ENCODE data around the gene ZNF597. TPM values are rescaled to one million over a fixed set of nuclear protein-coding genes. Genes with fewer than 3 reads are reported as not detected.

Gene ZNF597
- total RNA-seq, 1 experiment from 2014 or later, result 4.9 TPM

DNA sequence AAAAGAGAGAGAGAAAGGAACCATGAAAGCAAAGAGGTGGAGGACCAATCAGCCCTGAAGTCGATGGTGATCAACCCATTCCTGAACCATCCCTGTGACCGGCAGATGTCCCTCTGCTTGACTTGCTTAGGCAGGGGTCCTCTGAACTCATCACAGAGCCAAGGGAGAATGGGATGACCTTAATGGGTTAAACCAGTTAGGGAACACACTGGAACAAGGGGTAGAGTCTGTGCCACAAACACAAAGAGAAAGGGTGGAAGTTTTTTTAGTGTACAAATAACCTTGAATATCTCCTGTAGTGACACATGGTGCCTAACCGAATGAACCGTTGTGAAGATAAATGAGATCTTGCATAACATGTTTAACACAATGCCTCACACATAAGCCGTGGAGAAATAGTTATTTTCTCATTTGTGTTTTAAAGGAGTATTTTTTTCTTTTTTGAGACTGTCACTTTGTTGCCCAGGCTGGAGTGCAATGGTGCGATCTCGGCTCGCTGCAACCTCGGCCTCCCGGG, 11.4 kb upstream of the ZNF597 start:
- no peak for DNase-seq (ENCODE audit: low read depth)

DNA sequence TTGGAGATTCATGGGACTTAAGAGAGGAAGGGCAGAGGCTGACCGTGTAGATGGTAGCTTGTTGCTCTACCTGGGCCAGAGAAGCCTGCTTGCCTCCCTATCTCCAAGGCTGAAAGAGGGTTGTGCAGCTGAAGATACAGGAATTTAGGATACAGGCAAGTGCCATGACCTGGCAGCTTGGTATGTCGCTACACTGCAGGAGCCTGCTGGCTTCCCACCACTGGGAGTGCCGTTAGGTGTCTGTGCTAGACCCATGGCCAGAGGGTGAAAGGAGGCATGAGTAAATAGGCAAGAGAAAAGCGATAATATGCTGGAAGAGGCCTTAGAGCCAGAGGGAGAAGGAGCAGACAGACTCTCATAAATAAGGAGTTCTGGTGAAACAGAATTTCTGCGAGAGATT, 10.8 kb upstream of the ZNF597 start:
- DNase-seq (ENCODE audit: low read depth), result peak; percentile 51

DNA sequence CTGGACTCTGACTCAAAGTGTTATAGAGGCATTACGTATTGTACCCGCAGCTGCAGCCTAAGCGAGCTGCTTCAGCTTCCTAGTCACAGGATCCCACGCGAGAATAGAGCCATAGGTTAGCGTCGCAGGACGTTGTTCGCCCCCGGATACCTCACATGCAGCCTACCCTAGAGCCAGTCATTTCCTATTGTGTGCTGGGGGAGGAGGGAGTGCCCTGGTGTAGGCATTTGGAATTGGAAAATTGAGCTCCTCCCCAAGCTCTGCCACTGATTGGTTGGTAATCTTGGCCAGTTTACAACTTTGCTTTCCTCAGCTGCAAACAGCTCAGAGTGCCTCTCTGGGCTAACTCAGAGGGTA, 706 bp upstream of the ZNF597 start:
- peak; percentile 70 for DNase-seq (ENCODE audit: low read depth)

DNA sequence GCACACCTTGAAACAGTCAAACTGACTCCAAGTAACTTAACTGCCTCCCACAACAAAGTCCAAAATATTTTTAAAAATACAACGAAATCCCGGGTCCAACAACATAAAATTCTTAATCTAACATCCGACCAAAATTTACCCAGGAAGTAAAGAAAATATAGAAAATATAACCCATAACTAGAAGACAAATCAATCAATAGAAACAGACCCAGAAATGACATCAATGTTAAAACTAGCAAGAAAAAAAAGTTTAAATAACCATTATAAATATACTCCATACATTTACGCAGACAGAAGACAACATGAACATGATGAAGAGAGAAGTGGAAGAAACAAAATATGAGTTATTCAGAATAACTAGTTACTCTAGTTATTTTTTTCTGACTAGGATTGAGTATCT, 3.7 kb downstream of the ZNF597 start:
- DNase-seq (ENCODE audit: low read depth), result no peak

DNA sequence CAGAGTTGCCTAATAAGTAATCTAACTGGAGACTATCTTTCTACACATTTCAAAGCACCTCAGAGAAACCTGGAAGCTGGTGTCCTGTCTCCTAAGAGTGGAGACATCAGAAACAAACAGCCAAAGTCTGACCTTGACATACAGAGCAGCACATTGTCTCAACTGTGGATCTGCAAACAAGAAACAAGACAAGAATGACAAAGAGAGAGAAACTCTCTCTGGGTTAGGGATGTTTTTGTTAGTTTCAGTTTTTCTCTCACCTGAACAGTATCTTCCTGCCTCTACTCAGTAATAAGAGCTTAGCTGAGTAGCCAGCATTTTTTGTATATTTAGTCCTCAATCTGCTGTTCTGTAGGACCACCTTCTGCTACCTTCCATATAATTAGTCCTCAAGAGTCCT, 8.9 kb downstream of the ZNF597 start:
- no peak for DNase-seq (ENCODE audit: low read depth)

DNA sequence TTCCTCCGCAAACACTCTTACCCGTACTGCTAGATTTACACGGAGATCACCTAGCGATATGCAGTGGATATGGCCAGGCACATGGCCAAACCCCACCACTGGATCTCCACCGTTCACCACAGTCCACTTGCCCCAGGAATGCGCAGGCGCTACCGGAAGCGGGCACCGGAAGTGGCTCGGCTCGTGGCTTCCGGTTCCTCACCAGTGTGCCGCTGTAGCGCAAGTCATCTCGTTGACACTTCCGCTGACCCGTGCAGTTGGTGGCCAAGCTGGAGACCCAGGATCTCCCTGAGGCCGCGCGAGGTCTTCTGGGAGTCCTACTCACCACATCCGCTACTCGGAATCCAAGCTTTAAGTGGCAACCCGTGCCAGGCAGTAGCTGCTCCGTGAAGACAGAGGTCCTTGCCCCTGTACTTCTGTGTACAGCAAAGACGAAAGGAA, 11.5 kb downstream of the ZNF597 start:
- DNase-seq (ENCODE audit: low read depth), result no peak

DNA sequence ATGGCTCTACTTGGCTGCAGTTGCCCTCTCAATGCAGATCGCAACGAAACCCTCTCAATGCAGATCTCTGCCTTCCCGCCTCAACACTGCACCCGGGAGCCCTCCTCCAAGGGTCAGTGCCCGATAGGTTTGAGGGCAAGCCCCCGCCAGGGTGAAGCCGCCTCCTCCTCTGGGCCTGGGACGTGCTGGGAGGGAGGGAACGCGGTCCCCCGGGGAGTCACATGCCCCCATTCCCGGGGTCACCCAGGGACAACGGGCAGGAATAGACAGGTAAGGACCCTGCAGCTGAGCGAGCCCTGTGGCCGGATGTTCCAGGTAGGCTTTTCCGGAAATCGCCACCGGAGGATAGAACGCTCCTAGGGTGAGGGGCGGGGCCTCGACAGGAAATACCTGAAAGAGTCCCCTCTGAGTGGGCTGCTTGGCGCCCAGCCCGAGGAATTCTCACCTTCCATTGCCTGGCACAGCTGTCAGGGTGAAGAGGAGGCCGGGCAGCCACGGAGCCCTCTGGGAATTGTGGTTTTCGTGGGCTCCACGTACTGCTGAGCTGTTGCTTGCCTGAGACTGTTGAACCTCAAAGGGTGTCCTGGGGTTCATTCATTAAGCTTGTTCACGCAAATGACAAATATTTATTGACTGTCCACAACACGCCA, 29.4 kb downstream of the ZNF597 start:
- DNase-seq (ENCODE audit: low read depth), result no peak

DNA sequence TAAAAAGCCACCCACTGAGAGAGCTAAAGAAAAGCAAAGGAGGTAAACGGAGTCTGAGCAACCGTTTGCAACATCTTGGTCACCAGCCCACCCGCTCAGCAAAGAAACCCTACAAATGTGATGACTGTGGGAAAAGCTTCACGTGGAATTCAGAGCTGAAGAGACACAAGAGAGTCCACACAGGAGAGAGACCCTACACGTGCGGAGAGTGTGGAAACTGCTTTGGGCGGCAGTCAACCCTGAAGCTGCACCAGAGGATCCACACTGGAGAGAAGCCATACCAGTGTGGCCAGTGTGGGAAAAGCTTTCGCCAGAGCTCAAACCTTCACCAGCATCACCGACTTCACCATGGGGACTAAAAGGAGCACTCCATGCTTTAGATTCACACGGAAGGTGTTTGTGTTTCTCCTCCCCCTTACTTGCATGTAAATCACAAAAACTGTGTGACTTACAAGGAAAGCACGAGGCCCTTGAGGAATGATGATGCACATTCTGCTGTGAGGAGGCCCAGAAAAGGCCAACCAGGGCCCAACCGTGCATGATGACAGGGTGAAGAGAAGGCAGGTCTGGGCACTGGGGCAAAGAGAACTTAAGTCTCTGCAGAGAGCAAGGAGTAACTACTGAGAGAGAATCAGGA, 34.6 kb downstream of the ZNF597 start:
- no peak for DNase-seq (ENCODE audit: low read depth)

DNA sequence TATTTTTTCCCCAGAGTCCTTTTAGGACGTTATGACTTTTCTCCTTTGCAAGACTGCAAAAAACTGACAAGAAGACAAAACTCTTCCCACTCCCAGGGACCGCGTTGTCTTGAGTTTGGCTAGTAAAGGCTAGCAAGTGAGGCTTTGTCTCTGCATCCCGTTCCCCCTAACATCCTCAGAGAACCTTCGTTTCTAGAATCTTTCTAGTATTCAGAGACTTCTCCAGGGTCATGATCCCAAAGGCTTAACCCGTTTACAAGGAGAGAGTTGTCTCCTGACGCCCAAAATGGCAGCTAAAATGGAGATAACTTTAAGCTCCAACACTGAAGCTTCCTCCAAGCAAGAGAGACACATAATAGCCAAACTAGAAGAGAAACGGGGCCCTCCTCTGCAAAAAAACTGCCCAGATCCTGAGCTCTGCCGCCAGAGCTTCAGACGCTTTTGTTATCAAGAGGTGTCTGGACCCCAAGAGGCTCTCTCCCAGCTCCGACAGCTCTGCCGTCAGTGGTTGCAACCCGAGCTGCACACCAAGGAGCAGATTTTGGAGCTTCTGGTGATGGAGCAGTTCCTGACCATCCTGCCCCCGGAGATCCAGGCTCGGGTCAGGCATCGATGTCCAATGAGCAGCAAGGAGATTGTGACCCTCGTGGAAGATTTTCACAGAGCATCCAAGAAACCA, 41.4 kb downstream of the ZNF597 start:
- DNase-seq (ENCODE audit: low read depth), result peak; percentile 19

DNA sequence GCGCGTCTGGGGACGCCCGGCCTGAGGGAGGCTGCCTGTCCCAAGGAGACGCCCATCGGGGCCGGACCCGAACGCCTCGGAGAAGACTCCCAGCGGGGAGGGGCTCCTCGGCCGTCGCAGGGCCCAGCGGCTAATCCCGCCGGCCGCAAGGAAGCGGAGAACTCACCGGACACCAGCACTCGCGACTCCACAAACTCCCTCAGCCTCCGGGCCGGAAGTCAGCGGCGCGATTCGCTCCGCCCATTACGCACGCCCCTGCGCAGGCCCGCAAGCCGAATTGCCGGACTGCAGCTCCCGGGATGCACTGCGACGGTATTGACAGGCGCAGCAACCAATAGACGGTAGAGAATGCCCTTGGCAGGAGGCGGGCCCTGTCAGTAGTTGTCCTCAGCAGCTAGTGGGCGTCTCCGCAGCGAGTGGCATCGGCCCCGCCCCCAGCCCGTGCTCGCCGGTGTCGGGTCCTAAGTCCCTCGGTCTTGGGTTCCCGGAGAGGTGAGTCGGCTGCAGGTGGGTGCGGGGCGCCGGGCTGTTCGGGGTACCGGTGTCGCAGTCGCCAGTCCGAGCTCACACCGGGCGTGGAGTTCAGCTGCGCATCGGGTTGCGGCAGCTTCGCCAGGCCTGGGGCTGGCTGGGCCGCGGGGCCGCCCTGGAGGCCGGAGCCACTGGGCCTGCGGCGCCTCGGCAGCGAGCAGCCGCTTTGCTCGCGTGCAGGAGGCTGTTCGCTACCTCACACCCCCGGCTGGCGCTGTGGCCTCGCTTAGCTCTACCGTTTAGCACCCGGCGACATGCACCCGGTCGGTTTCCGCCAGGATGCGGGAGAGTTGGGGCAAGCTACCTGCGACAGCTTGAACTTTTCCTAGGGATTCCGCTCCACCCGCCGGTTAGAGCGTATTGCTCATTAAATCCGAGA, 42.3 kb downstream of the ZNF597 start, which contains the start of the genes ZNF174 and ZSCAN32:
Gene ZNF174 (plus strand): TSS at position 437 of the 910 bp plus-strand sequence. CDS start 790 bp downstream, outside the sequence.
Gene ZSCAN32 (minus strand): TSS at position 226 of the 910 bp plus-strand sequence. CDS start 3,447 bp downstream, outside the sequence.
- peak; percentile 98 for DNase-seq (ENCODE audit: low read depth)

DNA sequence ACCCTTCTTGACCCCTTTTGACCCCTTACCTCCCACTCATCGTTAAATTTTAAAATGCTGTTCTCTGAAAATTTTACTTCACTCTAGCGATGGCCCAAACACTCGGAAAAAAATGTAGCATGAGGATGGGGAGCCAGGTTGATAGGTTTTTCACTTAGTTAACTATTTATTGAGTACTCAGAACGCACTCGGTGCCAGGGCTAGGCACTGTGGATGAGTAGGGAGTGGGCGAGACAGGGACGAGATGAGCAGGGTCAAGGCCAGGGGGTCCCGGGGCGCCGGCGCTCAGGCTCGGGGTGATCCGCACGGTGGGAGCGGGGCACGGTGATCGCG, 42.9 kb downstream of the ZNF597 start:
- no peak for DNase-seq (ENCODE audit: low read depth)

DNA sequence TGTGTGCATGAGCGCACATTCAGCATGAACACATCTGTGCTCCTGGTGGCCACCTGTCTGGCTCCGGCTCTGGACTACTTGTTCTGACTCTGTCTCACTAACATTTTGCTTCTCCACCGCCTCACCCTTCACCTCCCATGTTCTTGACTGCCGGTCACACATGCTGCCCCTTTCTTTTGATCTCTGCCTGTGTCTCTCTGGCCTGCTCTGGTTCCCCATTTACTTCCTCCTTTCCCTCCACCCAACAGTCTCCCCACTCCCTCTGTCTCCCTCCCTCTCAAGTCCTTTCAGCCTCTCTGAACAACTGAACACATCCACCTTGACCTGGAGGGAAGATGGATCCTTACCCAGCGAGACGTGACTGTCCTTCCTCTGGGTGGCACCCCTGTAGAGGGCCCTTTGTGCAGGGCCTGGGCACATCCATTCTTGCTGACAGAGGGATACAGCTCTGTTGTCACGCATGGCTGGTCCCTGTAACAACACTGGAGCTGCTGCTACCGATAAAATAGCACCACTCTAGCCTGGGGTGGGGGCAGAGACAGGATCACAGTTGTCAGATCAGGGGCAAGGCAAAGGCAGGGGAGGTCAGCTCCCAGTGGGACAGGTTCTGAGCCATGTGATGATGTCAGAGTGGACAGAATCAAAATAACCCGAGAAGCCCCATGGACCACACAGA, 53.5 kb downstream of the ZNF597 start:
- no peak for DNase-seq (ENCODE audit: low read depth)

DNA sequence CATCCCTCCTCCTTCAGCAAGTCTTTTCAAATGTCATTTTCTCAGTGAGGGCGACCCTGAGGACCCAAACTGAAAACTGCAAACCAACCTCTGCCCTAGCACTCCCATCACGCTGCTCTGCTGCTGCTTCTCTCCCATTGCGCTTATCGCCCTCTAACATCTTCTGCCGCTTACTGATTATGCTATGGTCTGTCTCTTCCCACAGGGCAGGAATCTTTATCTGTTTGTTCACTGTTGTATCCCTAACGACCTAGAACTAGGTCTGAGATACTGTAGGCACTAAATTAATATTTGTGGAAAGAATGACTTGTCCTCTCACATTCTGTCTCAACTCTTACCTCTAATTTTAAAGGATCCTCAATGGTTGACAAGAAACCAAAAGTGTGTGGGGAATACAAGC, 55.0 kb downstream of the ZNF597 start:
- no peak for DNase-seq (ENCODE audit: low read depth)

DNA sequence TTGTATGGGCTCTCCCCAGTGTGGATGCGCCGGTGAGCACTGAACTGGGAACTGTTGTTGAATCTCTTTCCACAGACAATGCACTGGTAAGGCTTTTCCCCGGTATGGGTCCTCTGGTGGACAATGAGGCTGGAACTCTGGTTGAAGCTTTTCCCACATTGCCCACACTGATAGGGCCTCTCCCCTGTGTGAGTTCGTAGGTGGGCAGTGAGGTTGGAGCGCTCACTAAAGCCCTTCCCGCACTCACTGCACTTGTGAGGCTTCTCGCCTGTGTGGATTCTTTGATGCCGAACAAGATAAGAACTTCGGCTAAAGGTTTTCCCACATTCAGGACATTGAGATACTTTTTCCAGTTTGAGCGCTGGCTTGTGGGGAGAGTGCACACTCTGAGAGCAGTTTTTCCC, 60.3 kb downstream of the ZNF597 start:
- DNase-seq (ENCODE audit: low read depth), result peak; percentile 6

Other genes with a start within 250 kb of the ZNF597 start
- 10.0 and 17.4 TPM in 2 replicates for gene ZNF200, start 208.3 kb downstream of the ZNF597 start, total RNA-seq (2014; rRNA removed; shearing (Covaris generic))
- 0.39 TPM in 1 of 2 replicates, not detected in the other for gene MEFV, start 186.9 kb downstream of the ZNF597 start, total RNA-seq (2014; rRNA removed; shearing (Covaris generic))
- 37.4 and 48.8 TPM in 2 replicates for gene ZNF263, start 160.0 kb downstream of the ZNF597 start, total RNA-seq (2014; rRNA removed; shearing (Covaris generic))
- 7.5 and 10.6 TPM in 2 replicates for gene TIGD7, start 138.1 kb downstream of the ZNF597 start, total RNA-seq (2014; rRNA removed; shearing (Covaris generic))
- gene ZNF75A, start 138.0 kb downstream of the ZNF597 start, total RNA-seq (2014; rRNA removed; shearing (Covaris generic)), result 16.5 and 22.7 TPM in 2 replicates
- gene OR2C1, start 87.6 kb downstream of the ZNF597 start, total RNA-seq (2014; rRNA removed; shearing (Covaris generic)), result not detected in 2 replicates
- gene ZSCAN32, start 42.5 kb downstream of the ZNF597 start, total RNA-seq (2014; rRNA removed; shearing (Covaris generic)), result 19.6 and 22.9 TPM in 2 replicates
- gene ZNF174, start 42.3 kb downstream of the ZNF597 start, total RNA-seq (2014; rRNA removed; shearing (Covaris generic)), result 11.8 and 14.1 TPM in 2 replicates
- 9.1 and 18.8 TPM in 2 replicates for gene NAA60, start 176 bp upstream of the ZNF597 start, total RNA-seq (2014; rRNA removed; shearing (Covaris generic))
- gene C16orf90, start 52.0 kb upstream of the ZNF597 start, total RNA-seq (2014; rRNA removed; shearing (Covaris generic)), result not detected in 2 replicates
- 13.9 and 16.5 TPM in 2 replicates for gene CLUAP1, start 57.5 kb upstream of the ZNF597 start, total RNA-seq (2014; rRNA removed; shearing (Covaris generic))
- gene NLRC3, start 133.9 kb upstream of the ZNF597 start, total RNA-seq (2014; rRNA removed; shearing (Covaris generic)), result not detected in 2 replicates
- 4.8 and 8.3 TPM in 2 replicates for gene SLX4, start 168.1 kb upstream of the ZNF597 start, total RNA-seq (2014; rRNA removed; shearing (Covaris generic))
- 8.3 and 21.1 TPM in 2 replicates for gene DNASE1, start 211.2 kb upstream of the ZNF597 start, total RNA-seq (2014; rRNA removed; shearing (Covaris generic))